Right kidney (tissue), 1 donor: ENCODE data around the gene SORCS1.

ENCODE experiments used
- DNase-seq: peaks from one replicate; pipeline ENCODE4 v3.0.0-alpha.2; 2016

SORCS1 gene

GRCh38 chr10:106987362-106987761, 177.1 kb downstream of the SORCS1 start:
- DNase-seq: no peak

GRCh38 chr10:106982268-106982667, 182.2 kb downstream of the SORCS1 start:
- DNase-seq: no peak

GRCh38 chr10:106981452-106982075, 182.9 kb downstream of the SORCS1 start:
- DNase-seq: peak; percentile 33

GRCh38 chr10:106980495-106981451, 183.7 kb downstream of the SORCS1 start:
- DNase-seq: no peak

GRCh38 chr10:106978756-106979155, 185.8 kb downstream of the SORCS1 start:
- no peak for DNase-seq

GRCh38 chr10:106973716-106974115, 190.8 kb downstream of the SORCS1 start:
- no peak for DNase-seq

GRCh38 chr10:106973288-106973687, 191.2 kb downstream of the SORCS1 start:
- DNase-seq: no peak

GRCh38 chr10:106972381-106972780, 192.1 kb downstream of the SORCS1 start:
- no peak for DNase-seq

- DNase-seq: no peak
Measured at GRCh38 chr10:106971411-106971831, 193.1 kb downstream of the SORCS1 start.

- DNase-seq: no peak
Measured at GRCh38 chr10:106967452-106967851, 197.1 kb downstream of the SORCS1 start.

GRCh38 chr10:106960812-106961211, 203.7 kb downstream of the SORCS1 start:
- no peak for DNase-seq

- no peak for DNase-seq
Measured at GRCh38 chr10:106959521-106959920, 205.0 kb downstream of the SORCS1 start.

GRCh38 chr10:106958589-106959361, 205.7 kb downstream of the SORCS1 start:
- DNase-seq: no peak

GRCh38 chr10:106957823-106958588, 206.5 kb downstream of the SORCS1 start:
- DNase-seq: no peak

- no peak for DNase-seq
Measured at GRCh38 chr10:106956216-106956915, 208.1 kb downstream of the SORCS1 start.

- no peak for DNase-seq
Measured at GRCh38 chr10:106955133-106955532, 209.4 kb downstream of the SORCS1 start.

GRCh38 chr10:106952033-106952432, 212.5 kb downstream of the SORCS1 start:
- DNase-seq: no peak

- no peak for DNase-seq
Measured at GRCh38 chr10:106949680-106950478, 214.6 kb downstream of the SORCS1 start.

GRCh38 chr10:106947643-106948042, 216.9 kb downstream of the SORCS1 start:
- DNase-seq: no peak

- no peak for DNase-seq
Measured at GRCh38 chr10:106942035-106942662, 222.4 kb downstream of the SORCS1 start.
